HL-60 (cell line): ENCODE measurements around the gene MRM1.

Source experiments
- CTCF ChIP-seq: IDR thresholded peaks from one replicate; pipeline ENCODE4 v1.5.1; 2011; ENCODE audit warnings: low read length, control low read depth, inconsistent platforms; ENCODE audit not compliant: insufficient read depth
- GABPA ChIP-seq: IDR thresholded peaks from 2 replicates; pipeline ENCODE4 v1.6.1; 2012; ENCODE audit warnings: low read depth
- POLR2AphosphoS5 ChIP-seq: IDR thresholded peaks from 2 replicates; pipeline ENCODE4 v1.6.1; 2012; ENCODE audit warnings: low read depth
- REST ChIP-seq: IDR thresholded peaks from 2 replicates; pipeline ENCODE4 v1.6.1; 2012; ENCODE audit warnings: low read depth; ENCODE audit not compliant: insufficient replicate concordance
- SPI1 ChIP-seq: IDR thresholded peaks from 2 replicates; pipeline ENCODE4 v1.6.1; 2012; ENCODE audit warnings: low read depth, mild to moderate bottlenecking, borderline replicate concordance

GRCh38 chr17:36602030-36602748, 806 bp downstream of the MRM1 start:
- TF ChIP-seq CTCF = no peak
- no peak for TF ChIP-seq POLR2AphosphoS5
- TF ChIP-seq GABPA = no peak
- TF ChIP-seq REST = no peak
- no peak for TF ChIP-seq SPI1
